ENCODE data around the gene NYNRIN.
"Not testable (repeated sequence)": the region's sequence is repeated elsewhere in the genome, so short reads cannot be mapped to it uniquely, and the experiment has no call there.

NYNRIN gene

GRCh38 chr14:24369463-24369862 is 29.3 kb upstream of the NYNRIN start:
- DNase-seq (ENCODE audit: low read depth, low spot score) = no peak
- no peak overlapping the region for H3K27ac ChIP-seq

- DNase-seq (ENCODE audit: low read depth, low spot score) = no peak
- no peak overlapping the region for H3K27ac ChIP-seq
Observed at GRCh38 chr14:24369907-24370687, 28.7 kb upstream of the NYNRIN start.

- no peak overlapping the region for H3K27ac ChIP-seq
- DNase-seq (ENCODE audit: low read depth, low spot score) = no peak
Observed at GRCh38 chr14:24370748-24371147, 28.1 kb upstream of the NYNRIN start.

- not testable (repeated sequence) for DNase-seq (ENCODE audit: low read depth, low spot score); H3K27ac ChIP-seq
Observed at GRCh38 chr14:24371605-24372004, 27.2 kb upstream of the NYNRIN start.

- H3K27ac ChIP-seq = no peak overlapping the region
- DNase-seq (ENCODE audit: low read depth, low spot score) = no peak
Observed at GRCh38 chr14:24372701-24373416, 25.9 kb upstream of the NYNRIN start.

GRCh38 chr14:24376448-24377070 is 22.2 kb upstream of the NYNRIN start:
- H3K27ac ChIP-seq = no peak overlapping the region
- no peak for DNase-seq (ENCODE audit: low read depth, low spot score)

GRCh38 chr14:24377126-24377525 is 21.7 kb upstream of the NYNRIN start:
- no peak overlapping the region for H3K27ac ChIP-seq
- no peak for DNase-seq (ENCODE audit: low read depth, low spot score)

- no peak overlapping the region for H3K27ac ChIP-seq
- DNase-seq (ENCODE audit: low read depth, low spot score) = no peak
Observed at GRCh38 chr14:24377657-24378056, 21.1 kb upstream of the NYNRIN start.

GRCh38 chr14:24378327-24378726 is 20.5 kb upstream of the NYNRIN start:
- no peak overlapping the region for H3K27ac ChIP-seq
- DNase-seq (ENCODE audit: low read depth, low spot score) = no peak

GRCh38 chr14:24378981-24379906 is 19.6 kb upstream of the NYNRIN start:
- no peak for DNase-seq (ENCODE audit: low read depth, low spot score)
- no peak overlapping the region for H3K27ac ChIP-seq

- DNase-seq (ENCODE audit: low read depth, low spot score) = no peak
- no peak overlapping the region for H3K27ac ChIP-seq
Observed at GRCh38 chr14:24379907-24380730, 18.7 kb upstream of the NYNRIN start.

- no peak overlapping the region for H3K27ac ChIP-seq
- no peak for DNase-seq (ENCODE audit: low read depth, low spot score)
Observed at GRCh38 chr14:24381363-24382063, 17.3 kb upstream of the NYNRIN start.

- H3K27ac ChIP-seq = no peak overlapping the region
- DNase-seq (ENCODE audit: low read depth, low spot score) = no peak
Observed at GRCh38 chr14:24382064-24382371, 16.8 kb upstream of the NYNRIN start.

- no peak for DNase-seq (ENCODE audit: low read depth, low spot score)
- H3K27ac ChIP-seq = no peak overlapping the region
Observed at GRCh38 chr14:24384169-24384568, 14.6 kb upstream of the NYNRIN start.

- no peak for DNase-seq (ENCODE audit: low read depth, low spot score)
- H3K27ac ChIP-seq = no peak overlapping the region
Observed at GRCh38 chr14:24385524-24385923, 13.3 kb upstream of the NYNRIN start.

GRCh38 chr14:24387009-24387345 is 11.8 kb upstream of the NYNRIN start:
- no peak for DNase-seq (ENCODE audit: low read depth, low spot score)
- H3K27ac ChIP-seq = no peak overlapping the region

- not testable (repeated sequence) for H3K27ac ChIP-seq; DNase-seq (ENCODE audit: low read depth, low spot score)
Observed at GRCh38 chr14:24387579-24387978, 11.2 kb upstream of the NYNRIN start.

GRCh38 chr14:24388474-24389179 is 10.2 kb upstream of the NYNRIN start:
- no peak overlapping the region for H3K27ac ChIP-seq
- DNase-seq (ENCODE audit: low read depth, low spot score) = no peak
